Measurements from ENCODE around the gene SLC16A11. TPM values are rescaled to one million over a fixed set of nuclear protein-coding genes. Genes with fewer than 3 reads are reported as not detected.

SLC16A11 gene
- total and polyA plus RNA-seq, 2 donors (not counting 1 experiment from before 2014, with no cell fraction given): 10.0 to 31.9 TPM

- no peak for ATAC-seq (ENCODE audit: low read depth)
- Histone ChIP-seq H4K20me1 (ENCODE audit: control insufficient read depth, insufficient read depth, low read length, poor library complexity, severe bottlenecking) (no peaks in the 10 kb centered on the region), H2AFZ (ENCODE audit: insufficient read depth, low read depth, low read length, poor library complexity, severe bottlenecking) (no peak overlapping the region), H3K9me3 (ENCODE audit: control extremely low read depth in 1 of 3, control insufficient read depth in 2 of 3, insufficient read depth in 1 of 3, low read length in 2 of 3) (peaks cover 0 to 4% (median 0%) of the 10 kb centered on the region in 3 donors), H3K27me3 (replicated peaks in 1 of 4; ENCODE audit: control extremely low read depth in 1 of 4, control insufficient read depth in 3 of 4, insufficient read depth in 4 of 4, low read length in 3 of 4) (no peaks in the 10 kb centered on the region), H3K27ac (ENCODE audit: low read length in 2 of 2) (no peak overlapping the region), H3K9ac (ENCODE audit: low read length) (no peak overlapping the region), H3K4me3 (ENCODE audit: control extremely low read depth in 1 of 5, extremely low read depth in 1 of 5, insufficient read depth in 1 of 5, low read depth in 2 of 5, low read length in 4 of 5) (no peak overlapping the region), H3K4me2 (replicated peaks; ENCODE audit: low read depth, low read length, poor library complexity, severe bottlenecking) (no peak overlapping the region), H3K79me2 (ENCODE audit: control insufficient read depth, insufficient read depth, low read length) (no peaks in the 10 kb centered on the region), H3K4me1 (ENCODE audit: control insufficient read depth in 2 of 2, insufficient read depth in 2 of 2, low read length in 2 of 2) (peaks cover 10 to 17% of the 10 kb centered on the region in 2 donors), H3K36me3 (replicated peaks in 1 of 2; ENCODE audit: control extremely low read depth in 1 of 2, control insufficient read depth in 1 of 2, extremely low read depth in 1 of 2, insufficient read depth in 2 of 2, low read length in 1 of 2) (no peaks in the 10 kb centered on the region)
- no peak for TF ChIP-seq CTCF (IDR thresholded peaks at IDR 0.05)
- TF ChIP-seq EZH2 (IDR thresholded peaks at IDR 0.05; ENCODE audit: borderline replicate concordance, insufficient read depth, low read depth, low read length, poor library complexity, severe bottlenecking): no peak
- intact Hi-C loops (cut with micrococcal nuclease): no loop called here
- peaks cover 17% of the 10 kb centered on the region for H3K4me1 Mint-ChIP-seq
- WGBS (ENCODE audit: insufficient coverage): 91% methylated on average over 7 of the region's 7 CpGs
- POLR2A ChIA-PET: no interaction called here
- no peak overlapping the region for H3K27ac Mint-ChIP-seq
- no peaks in the 10 kb centered on the region for H3K9me3 Mint-ChIP-seq (ENCODE audit: insufficient read depth)
- H3K4me3 Mint-ChIP-seq: no peak overlapping the region
- CTCF ChIA-PET: no interaction called here
- no peak for DNase-seq
- peaks cover 7% of the 10 kb centered on the region for H3K27me3 Mint-ChIP-seq
Measured at GRCh38 chr17:7077911-7078546, 34.1 kb upstream of the SLC16A11 start.

GRCh38 chr17:7074931-7075330, 31.0 kb upstream of the SLC16A11 start:
- no peak overlapping the region for H3K4me2 ChIP-seq (replicated peaks; ENCODE audit: low read depth, low read length, poor library complexity, severe bottlenecking)
- Mint-ChIP-seq H3K4me3 (no peak overlapping the region), H3K4me1 (peaks cover 13% of the 10 kb centered on the region), H3K9me3 (ENCODE audit: insufficient read depth) (no peaks in the 10 kb centered on the region), H3K27me3 (peaks cover 4% of the 10 kb centered on the region), H3K27ac (no peak overlapping the region)
- ChIA-PET POLR2A (interaction anchor here (0.5 kb wide), 1 partner anchor 18 kb away, joined by 3 read pairs; no protein-coding TSS in a partner anchor), CTCF (interaction anchor here (1.6 kb wide), 1 partner anchor 62 kb away, joined by 3 read pairs; no protein-coding TSS in a partner anchor)
- no peak overlapping the region for H2AFZ ChIP-seq (ENCODE audit: insufficient read depth, low read depth, low read length, poor library complexity, severe bottlenecking)
- no peak for ATAC-seq (ENCODE audit: low read depth)
- H3K4me1 ChIP-seq (ENCODE audit: control insufficient read depth in 2 of 2, insufficient read depth in 2 of 2, low read length in 2 of 2): peaks cover 14 to 18% of the 10 kb centered on the region in 2 donors
- no peak for DNase-seq
- 91% methylated on average over 14 of the region's 14 CpGs for WGBS (ENCODE audit: insufficient coverage)
- no peaks in the 10 kb centered on the region for H3K9me3 ChIP-seq (ENCODE audit: control extremely low read depth in 1 of 3, control insufficient read depth in 2 of 3, insufficient read depth in 1 of 3, low read length in 2 of 3)
- H3K27me3 ChIP-seq (replicated peaks in 1 of 4; ENCODE audit: control extremely low read depth in 1 of 4, control insufficient read depth in 3 of 4, insufficient read depth in 4 of 4, low read length in 3 of 4): no peaks in the 10 kb centered on the region
- H3K79me2 ChIP-seq (ENCODE audit: control insufficient read depth, insufficient read depth, low read length): no peaks in the 10 kb centered on the region
- H3K27ac ChIP-seq (ENCODE audit: low read length in 2 of 2): no peak overlapping the region
- no peak overlapping the region for H3K4me3 ChIP-seq (ENCODE audit: control extremely low read depth in 1 of 5, extremely low read depth in 1 of 5, insufficient read depth in 1 of 5, low read depth in 2 of 5, low read length in 4 of 5)
- no peak overlapping the region for H3K9ac ChIP-seq (ENCODE audit: low read length)
- H4K20me1 ChIP-seq (ENCODE audit: control insufficient read depth, insufficient read depth, low read length, poor library complexity, severe bottlenecking): no peaks in the 10 kb centered on the region
- H3K36me3 ChIP-seq (replicated peaks in 1 of 2; ENCODE audit: control extremely low read depth in 1 of 2, control insufficient read depth in 1 of 2, extremely low read depth in 1 of 2, insufficient read depth in 2 of 2, low read length in 1 of 2): no peaks in the 10 kb centered on the region
- TF ChIP-seq EZH2 (IDR thresholded peaks at IDR 0.05; ENCODE audit: borderline replicate concordance, insufficient read depth, low read depth, low read length, poor library complexity, severe bottlenecking): no peak
- no peak for TF ChIP-seq CTCF (IDR thresholded peaks at IDR 0.05)
- intact Hi-C loops (cut with micrococcal nuclease): no loop called here

Measured in B cell (primary cell).